ENCODE results near the gene RTF2. TPM values are rescaled to one million over a fixed set of nuclear protein-coding genes. Genes with fewer than 3 reads are reported as not detected.

Gene RTF2
- total RNA-seq, 1 experiment from 2014 or later = 89.2 TPM

- ChIA-PET CTCF (no interaction called here), POLR2A (no interaction called here)
- Histone ChIP-seq H3K27ac (ENCODE audit: low read length) (no peak overlapping the region), H3K27me3 (ENCODE audit: control insufficient read depth, insufficient read depth, low read length) (0 out of 2 replicates have a peak, but pooled peaks cover 2% of the 10 kb centered on the region), H3K9me3 (ENCODE audit: control insufficient read depth, insufficient read depth, low read depth, low read length) (no peaks in the 10 kb centered on the region), H3K36me3 (ENCODE audit: control insufficient read depth, insufficient read depth, low read length) (no peaks in the 10 kb centered on the region), H3K4me3 (ENCODE audit: low read depth in 2 of 2, low read length in 2 of 2) (no peak overlapping the region), H3K4me1 (ENCODE audit: control insufficient read depth, insufficient read depth, low read length) (no peaks in the 10 kb centered on the region)
- BruUV-seq (replicated peaks) = no TSS peak
- TF ChIP-seq, protein P1, sequence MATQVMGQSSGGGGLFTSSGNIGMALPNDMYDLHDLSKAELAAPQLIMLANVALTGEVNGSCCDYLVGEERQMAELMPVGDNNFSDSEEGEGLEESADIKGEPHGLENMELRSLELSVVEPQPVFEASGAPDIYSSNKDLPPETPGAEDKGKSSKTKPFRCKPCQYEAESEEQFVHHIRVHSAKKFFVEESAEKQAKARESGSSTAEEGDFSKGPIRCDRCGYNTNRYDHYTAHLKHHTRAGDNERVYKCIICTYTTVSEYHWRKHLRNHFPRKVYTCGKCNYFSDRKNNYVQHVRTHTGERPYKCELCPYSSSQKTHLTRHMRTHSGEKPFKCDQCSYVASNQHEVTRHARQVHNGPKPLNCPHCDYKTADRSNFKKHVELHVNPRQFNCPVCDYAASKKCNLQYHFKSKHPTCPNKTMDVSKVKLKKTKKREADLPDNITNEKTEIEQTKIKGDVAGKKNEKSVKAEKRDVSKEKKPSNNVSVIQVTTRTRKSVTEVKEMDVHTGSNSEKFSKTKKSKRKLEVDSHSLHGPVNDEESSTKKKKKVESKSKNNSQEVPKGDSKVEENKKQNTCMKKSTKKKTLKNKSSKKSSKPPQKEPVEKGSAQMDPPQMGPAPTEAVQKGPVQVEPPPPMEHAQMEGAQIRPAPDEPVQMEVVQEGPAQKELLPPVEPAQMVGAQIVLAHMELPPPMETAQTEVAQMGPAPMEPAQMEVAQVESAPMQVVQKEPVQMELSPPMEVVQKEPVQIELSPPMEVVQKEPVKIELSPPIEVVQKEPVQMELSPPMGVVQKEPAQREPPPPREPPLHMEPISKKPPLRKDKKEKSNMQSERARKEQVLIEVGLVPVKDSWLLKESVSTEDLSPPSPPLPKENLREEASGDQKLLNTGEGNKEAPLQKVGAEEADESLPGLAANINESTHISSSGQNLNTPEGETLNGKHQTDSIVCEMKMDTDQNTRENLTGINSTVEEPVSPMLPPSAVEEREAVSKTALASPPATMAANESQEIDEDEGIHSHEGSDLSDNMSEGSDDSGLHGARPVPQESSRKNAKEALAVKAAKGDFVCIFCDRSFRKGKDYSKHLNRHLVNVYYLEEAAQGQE (IDR thresholded peaks at IDR 0.05; ENCODE audit: insufficient read depth in 1 of 2, low read depth in 2 of 2, low read length in 1 of 2) = no peak
- TF ChIP-seq SIN3A (IDR thresholded peaks at IDR 0.05; ENCODE audit: borderline replicate concordance, insufficient read depth, low read depth, low read length) (no peak), POLR2AphosphoS5 (IDR thresholded peaks at IDR 0.05; ENCODE audit: low read depth, low read length) (no peak), TCF7L2 (IDR thresholded peaks at IDR 0.05; ENCODE audit: low read depth, low read length) (no peak), CTCF (IDR thresholded peaks at IDR 0.05) (no peak)
- no peak for ATAC-seq
- intact Hi-C loops (cut with micrococcal nuclease; ENCODE audit: unreplicated experiment) (no loop called here), in situ Hi-C loops (cut with HindIII; ENCODE audit: low pct_unique_long_range_greater_than_20kb, low sequenced_read_pairs) (no loop called here)
- no peak for DNase-seq (ENCODE audit: low read depth, low spot score)
These were observed 10.1 kb upstream of the RTF2 start for GRCh38 chr20:56458206-56458821.

DNA sequence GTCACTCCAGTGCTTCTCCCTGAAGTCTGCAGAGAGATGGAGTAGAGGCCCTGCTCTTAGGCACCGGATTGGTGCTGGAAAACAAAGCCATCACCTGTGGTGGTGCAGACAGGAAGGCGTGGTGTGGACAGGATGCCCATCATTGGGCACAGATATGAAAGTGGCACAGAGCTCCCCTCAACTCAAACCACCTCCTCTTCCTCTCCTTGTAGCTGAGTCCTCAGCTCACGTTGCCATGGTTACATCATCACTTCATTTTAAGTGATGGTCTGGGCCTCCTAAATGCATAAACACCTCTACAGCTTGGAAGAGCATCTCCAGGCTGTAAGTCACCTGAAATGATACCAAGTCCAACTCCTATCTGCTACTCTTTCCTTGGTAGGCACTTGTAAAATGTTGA, 8.0 kb upstream of the RTF2 start:
- DNase-seq (ENCODE audit: low read depth, low spot score) (no peak), ATAC-seq (no peak)
- no peak overlapping the region for H3K27ac ChIP-seq (ENCODE audit: low read length)
- H3K36me3 ChIP-seq (ENCODE audit: control insufficient read depth, insufficient read depth, low read length) = no peaks in the 10 kb centered on the region
- no peak for TF ChIP-seq SIN3A (IDR thresholded peaks at IDR 0.05; ENCODE audit: borderline replicate concordance, insufficient read depth, low read depth, low read length)
- TF ChIP-seq CTCF (IDR thresholded peaks at IDR 0.05) = no peak
- TF ChIP-seq, protein P1 (IDR thresholded peaks at IDR 0.05; ENCODE audit: insufficient read depth in 1 of 2, low read depth in 2 of 2, low read length in 1 of 2) = no peak
- TF ChIP-seq TCF7L2 (IDR thresholded peaks at IDR 0.05; ENCODE audit: low read depth, low read length) = no peak
- no peak for TF ChIP-seq POLR2AphosphoS5 (IDR thresholded peaks at IDR 0.05; ENCODE audit: low read depth, low read length)
- no peaks in the 10 kb centered on the region for H3K9me3 ChIP-seq (ENCODE audit: control insufficient read depth, insufficient read depth, low read depth, low read length)
- 0 out of 2 replicates have a peak, but pooled peaks cover 2% of the 10 kb centered on the region for H3K27me3 ChIP-seq (ENCODE audit: control insufficient read depth, insufficient read depth, low read length)
- in situ Hi-C loops (cut with HindIII; ENCODE audit: low pct_unique_long_range_greater_than_20kb, low sequenced_read_pairs) = no loop called here
- ChIA-PET CTCF (no interaction called here), POLR2A (no interaction called here)
- no TSS peak for BruUV-seq (replicated peaks)
- intact Hi-C loops (cut with micrococcal nuclease; ENCODE audit: unreplicated experiment) = no loop called here
- H3K4me3 ChIP-seq (ENCODE audit: low read depth in 2 of 2, low read length in 2 of 2) = no peak overlapping the region
- H3K4me1 ChIP-seq (ENCODE audit: control insufficient read depth, insufficient read depth, low read length) = no peaks in the 10 kb centered on the region
